KMS-11 (cell line): ENCODE measurements around the gene NUSAP1.

ENCODE experiments used
- H2AFZ ChIP-seq: fragments of 200-600 bp; sonication (generic); 2 replicates; pipeline ENCODE4 v1.6.1; 2016; ENCODE audit warnings: antibody characterized with exemption, mixed run types, low read depth
- H3K27ac ChIP-seq: fragments of 200-600 bp; sonication (generic); 2 replicates; pipeline ENCODE4 v1.6.1; 2016; ENCODE audit warnings: mild to moderate bottlenecking, mixed run types
- H3K27me3 ChIP-seq: fragments of 200-600 bp; sonication (generic); 2 replicates; pipeline ENCODE4 v1.6.1; 2017; ENCODE audit warnings: mild to moderate bottlenecking, low read depth, mixed run types, moderate library complexity; ENCODE audit not compliant: insufficient read depth
- H3K36me3 ChIP-seq: fragments of 200-600 bp; sonication (generic); 2 replicates; pipeline ENCODE4 v1.6.1; 2017; ENCODE audit warnings: mild to moderate bottlenecking, mixed run types; ENCODE audit not compliant: insufficient read depth
- H3K4me1 ChIP-seq: fragments of 200-600 bp; sonication (generic); 2 replicates; pipeline ENCODE4 v1.6.1; 2016; ENCODE audit warnings: mild to moderate bottlenecking, low read depth, mixed run types; ENCODE audit not compliant: poor library complexity, severe bottlenecking
- H3K4me2 ChIP-seq: fragments of 200-600 bp; sonication (generic); 2 replicates; pipeline ENCODE4 v1.7.0; 2016; ENCODE audit warnings: mild to moderate bottlenecking, mixed run types
- H3K4me3 ChIP-seq: fragments of 200-600 bp; sonication (generic); IDR thresholded peaks from 2 replicates; pipeline ENCODE4 v1.6.1; 2017; ENCODE audit warnings: low read depth, low read length, mixed read lengths; ENCODE audit not compliant: insufficient read depth
- H3K79me2 ChIP-seq: fragments of 200-600 bp; sonication (generic); 2 replicates; pipeline ENCODE4 v1.6.1; 2016; ENCODE audit warnings: low read depth, mixed run types; ENCODE audit not compliant: insufficient read depth
- H3K9ac ChIP-seq: fragments of 200-600 bp; sonication (generic); 2 replicates; pipeline ENCODE4 v1.6.1; 2016; ENCODE audit warnings: mild to moderate bottlenecking, mixed run types
- H4K20me1 ChIP-seq: fragments of 200-600 bp; sonication (generic); 2 replicates; pipeline ENCODE4 v1.6.1; 2016; ENCODE audit warnings: mild to moderate bottlenecking, mixed run types; ENCODE audit not compliant: insufficient read depth
- TF ChIP-seq, protein P1 (sequence below): fragments of 200-600 bp; sonication (generic); conservative IDR thresholded peaks from 2 replicates; pipeline ENCODE4 v1.6.1; 2017; ENCODE audit warnings: low read depth, mild to moderate bottlenecking, antibody characterized with exemption, low read length, moderate library complexity, mixed read lengths

Gene NUSAP1

DNA sequence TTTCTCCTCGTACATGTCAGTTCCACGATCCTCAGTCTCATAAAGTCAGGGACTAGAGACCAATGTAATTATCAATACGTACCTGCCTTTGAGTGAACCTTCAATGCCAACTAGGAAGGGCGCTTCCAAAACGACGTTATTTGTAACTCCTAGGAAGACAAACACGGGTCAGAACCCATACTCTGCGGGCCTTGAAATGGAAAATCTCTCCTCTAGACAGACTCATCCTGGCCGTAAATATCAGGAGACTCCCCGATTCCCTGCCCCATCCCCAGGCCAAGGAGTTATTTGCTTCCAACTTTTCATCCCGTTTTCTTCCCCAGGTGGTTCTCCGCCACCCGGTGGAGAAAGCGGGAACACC is 868 bp upstream of the NUSAP1 start:
- Histone ChIP-seq H3K79me2 (peaks cover 48% of the 10 kb centered on the region), H3K27ac (peak overlapping the region; percentile 83), H2AFZ (peak overlapping the region; percentile 60), H3K4me2 (peak overlapping the region; percentile 59), H3K4me3 (peak overlapping the region; percentile 15), H3K27me3 (no peaks in the 10 kb centered on the region), H4K20me1 (no peaks in the 10 kb centered on the region), H3K36me3 (no peaks in the 10 kb centered on the region; the same call in 1 of the 2 replicates), H3K4me1 (peaks cover 25% of the 10 kb centered on the region), H3K9ac (peak overlapping the region; percentile 79)
- TF ChIP-seq, protein P1, sequence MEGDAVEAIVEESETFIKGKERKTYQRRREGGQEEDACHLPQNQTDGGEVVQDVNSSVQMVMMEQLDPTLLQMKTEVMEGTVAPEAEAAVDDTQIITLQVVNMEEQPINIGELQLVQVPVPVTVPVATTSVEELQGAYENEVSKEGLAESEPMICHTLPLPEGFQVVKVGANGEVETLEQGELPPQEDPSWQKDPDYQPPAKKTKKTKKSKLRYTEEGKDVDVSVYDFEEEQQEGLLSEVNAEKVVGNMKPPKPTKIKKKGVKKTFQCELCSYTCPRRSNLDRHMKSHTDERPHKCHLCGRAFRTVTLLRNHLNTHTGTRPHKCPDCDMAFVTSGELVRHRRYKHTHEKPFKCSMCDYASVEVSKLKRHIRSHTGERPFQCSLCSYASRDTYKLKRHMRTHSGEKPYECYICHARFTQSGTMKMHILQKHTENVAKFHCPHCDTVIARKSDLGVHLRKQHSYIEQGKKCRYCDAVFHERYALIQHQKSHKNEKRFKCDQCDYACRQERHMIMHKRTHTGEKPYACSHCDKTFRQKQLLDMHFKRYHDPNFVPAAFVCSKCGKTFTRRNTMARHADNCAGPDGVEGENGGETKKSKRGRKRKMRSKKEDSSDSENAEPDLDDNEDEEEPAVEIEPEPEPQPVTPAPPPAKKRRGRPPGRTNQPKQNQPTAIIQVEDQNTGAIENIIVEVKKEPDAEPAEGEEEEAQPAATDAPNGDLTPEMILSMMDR, result no peak

DNA sequence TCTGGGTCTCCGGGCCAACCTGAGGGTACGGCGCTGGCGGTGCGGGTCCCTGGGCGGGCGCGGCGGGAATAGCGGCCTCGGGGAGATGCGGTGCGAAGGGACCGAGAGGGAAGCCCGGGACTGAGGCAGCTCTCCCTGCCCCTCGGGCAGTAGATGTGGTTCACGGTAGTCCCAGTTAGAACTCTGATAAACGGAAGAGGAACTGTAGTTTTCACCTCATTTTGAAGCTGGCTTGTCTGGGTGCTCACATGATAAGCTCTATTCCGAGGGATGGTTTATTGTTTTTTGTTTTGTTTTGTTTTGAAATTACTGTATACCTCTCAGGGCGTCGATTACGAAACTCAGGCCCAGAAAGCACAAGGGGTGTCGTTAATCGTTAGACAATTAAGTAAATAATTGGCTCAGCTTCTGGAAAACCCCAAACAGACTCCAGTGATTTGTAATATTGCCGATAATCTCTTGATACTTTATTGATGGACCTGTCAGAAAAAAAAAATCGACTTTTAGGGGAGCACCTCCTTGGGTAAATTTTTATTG is 413 bp downstream of the NUSAP1 start:
- Histone ChIP-seq H3K36me3 (no peaks in the 10 kb centered on the region; the same call in 1 of the 2 replicates), H3K4me2 (peak overlapping the region; percentile 61), H3K4me1 (peaks cover 25% of the 10 kb centered on the region), H3K4me3 (peak overlapping the region; percentile 57), H3K27ac (peak overlapping the region; percentile 83), H3K9ac (peak overlapping the region; percentile 79), H2AFZ (peak overlapping the region; percentile 81), H3K27me3 (no peaks in the 10 kb centered on the region), H3K79me2 (peaks cover 61% of the 10 kb centered on the region), H4K20me1 (no peaks in the 10 kb centered on the region)
- TF ChIP-seq, protein P1, result no peak

DNA sequence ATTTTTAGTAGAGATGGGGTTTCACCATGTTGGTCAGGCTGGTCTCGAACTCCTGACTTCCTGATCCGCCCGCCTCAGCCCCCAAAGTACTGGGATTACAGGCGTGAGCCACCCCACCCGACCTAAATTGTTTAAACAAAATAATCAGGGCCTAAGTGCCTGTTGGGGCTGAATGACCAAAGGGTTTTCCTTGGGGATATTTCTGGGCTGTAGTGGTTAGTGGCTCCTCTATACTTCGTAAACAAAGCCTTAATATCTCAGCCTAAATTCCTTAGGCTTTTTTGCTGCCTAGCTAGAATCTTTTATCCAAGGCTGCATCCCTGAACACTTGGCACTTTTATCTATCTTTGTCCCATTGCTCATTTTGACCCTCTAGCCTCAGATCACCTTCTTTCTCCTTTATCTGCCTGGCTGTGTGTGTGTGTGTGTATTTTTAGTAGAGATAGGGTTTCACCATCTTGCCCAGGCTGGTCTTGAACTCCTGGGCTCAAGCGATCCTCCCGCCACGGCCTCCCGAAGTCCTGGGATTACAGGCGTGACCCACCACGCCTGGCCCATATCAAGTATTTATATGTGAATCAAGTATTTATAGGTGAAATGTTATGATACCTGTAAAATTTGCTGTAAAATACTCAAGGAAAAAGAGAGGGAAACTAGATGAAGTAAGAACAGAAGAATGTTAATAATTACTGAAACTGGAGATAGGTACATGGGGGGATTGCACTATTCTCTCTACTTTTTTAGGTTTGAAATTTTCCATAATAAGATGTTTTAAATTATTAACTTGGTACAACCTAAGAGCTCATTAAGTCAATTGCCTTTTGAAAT is 1.8 kb downstream of the NUSAP1 start:
- Histone ChIP-seq H3K79me2 (peaks cover 75% of the 10 kb centered on the region), H3K4me2 (peak overlapping the region; percentile 61), H3K36me3 (no peaks in the 10 kb centered on the region; the same call in 1 of the 2 replicates), H3K9ac (no peak overlapping the region; the same call in 1 of the 2 replicates), H3K4me1 (peaks cover 25% of the 10 kb centered on the region), H3K27me3 (no peaks in the 10 kb centered on the region), H3K4me3 (no peak overlapping the region), H3K27ac (no peak overlapping the region), H4K20me1 (no peaks in the 10 kb centered on the region), H2AFZ (no peak overlapping the region)
- TF ChIP-seq, protein P1, result no peak

DNA sequence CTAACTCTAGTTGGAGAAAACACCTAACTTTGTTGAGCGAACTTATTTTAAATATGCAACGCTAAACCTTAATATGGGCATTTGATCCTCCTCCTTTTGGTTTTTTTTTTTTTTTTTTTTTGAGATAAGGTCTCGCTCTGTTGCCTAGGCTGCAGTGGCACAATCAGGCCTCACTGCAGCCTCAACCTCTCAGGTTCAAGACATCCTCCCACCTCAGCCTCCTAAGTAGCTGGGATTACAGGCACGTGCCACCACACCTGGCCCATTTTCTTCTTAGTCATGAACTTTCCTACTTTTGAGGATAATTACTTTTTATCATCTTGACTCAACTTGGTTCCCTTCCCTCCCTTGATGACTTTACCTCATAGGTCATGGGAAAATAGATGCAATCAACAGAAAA is 3.9 kb downstream of the NUSAP1 start:
- no peak overlapping the region for H2AFZ ChIP-seq
- H4K20me1 ChIP-seq, result no peaks in the 10 kb centered on the region
- no peak overlapping the region for H3K9ac ChIP-seq
- H3K4me2 ChIP-seq, result no peak overlapping the region
- no peak overlapping the region for H3K4me3 ChIP-seq
- no peak overlapping the region for H3K27ac ChIP-seq
- no peaks in the 10 kb centered on the region; the same call in 1 of the 2 replicates for H3K36me3 ChIP-seq
- H3K27me3 ChIP-seq, result no peaks in the 10 kb centered on the region
- TF ChIP-seq, protein P1, result no peak
- H3K79me2 ChIP-seq, result peaks cover 86% of the 10 kb centered on the region
- H3K4me1 ChIP-seq, result peaks cover 15% of the 10 kb centered on the region
